ENCODE results near the gene FRMD8.

- TF ChIP-seq, protein P1, sequence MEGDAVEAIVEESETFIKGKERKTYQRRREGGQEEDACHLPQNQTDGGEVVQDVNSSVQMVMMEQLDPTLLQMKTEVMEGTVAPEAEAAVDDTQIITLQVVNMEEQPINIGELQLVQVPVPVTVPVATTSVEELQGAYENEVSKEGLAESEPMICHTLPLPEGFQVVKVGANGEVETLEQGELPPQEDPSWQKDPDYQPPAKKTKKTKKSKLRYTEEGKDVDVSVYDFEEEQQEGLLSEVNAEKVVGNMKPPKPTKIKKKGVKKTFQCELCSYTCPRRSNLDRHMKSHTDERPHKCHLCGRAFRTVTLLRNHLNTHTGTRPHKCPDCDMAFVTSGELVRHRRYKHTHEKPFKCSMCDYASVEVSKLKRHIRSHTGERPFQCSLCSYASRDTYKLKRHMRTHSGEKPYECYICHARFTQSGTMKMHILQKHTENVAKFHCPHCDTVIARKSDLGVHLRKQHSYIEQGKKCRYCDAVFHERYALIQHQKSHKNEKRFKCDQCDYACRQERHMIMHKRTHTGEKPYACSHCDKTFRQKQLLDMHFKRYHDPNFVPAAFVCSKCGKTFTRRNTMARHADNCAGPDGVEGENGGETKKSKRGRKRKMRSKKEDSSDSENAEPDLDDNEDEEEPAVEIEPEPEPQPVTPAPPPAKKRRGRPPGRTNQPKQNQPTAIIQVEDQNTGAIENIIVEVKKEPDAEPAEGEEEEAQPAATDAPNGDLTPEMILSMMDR (IDR thresholded peaks at IDR 0.05; ENCODE audit: control extremely low read depth in 1 of 3, insufficient read depth in 1 of 3, low read depth in 1 of 3, low read length in 3 of 3): no peak
- TF ChIP-seq NRF1 (IDR thresholded peaks at IDR 0.05; ENCODE audit: low read depth, low read length) (no peak), POLR2AphosphoS5 (IDR thresholded peaks at IDR 0.05; ENCODE audit: low read depth, low read length) (no peak), RFX5 (IDR thresholded peaks at IDR 0.05; ENCODE audit: borderline replicate concordance, low read depth, low read length) (no peak), GTF2F1 (IDR thresholded peaks at IDR 0.05; ENCODE audit: borderline replicate concordance, low read depth, low read length) (no peak), SP2 (IDR thresholded peaks at IDR 0.05; ENCODE audit: low read length) (no peak)
Measured at GRCh38 chr11:65410936-65411680, 24.7 kb downstream of the FRMD8 start.

Measured in H1 (cell line).